Neural cell (in vitro differentiated cells): Measurements from ENCODE around the gene POLR3B. TPM values are rescaled to one million over a fixed set of nuclear protein-coding genes. Genes with fewer than 3 reads are reported as not detected.

Source experiments
- H2AFZ ChIP-seq: fragments of 200-600, 300-800 bp; sonication (generic), shearing (Covaris generic); 2 replicates; pipeline ENCODE4 v1.6.0; 2014; ENCODE audit warnings: low read depth, mild to moderate bottlenecking, antibody characterized with exemption, low read length, moderate library complexity
- H3F3A ChIP-seq: fragments of 200-600 bp; shearing (Covaris generic); 2 replicates; pipeline ENCODE4 v1.6.1; 2016; ENCODE audit warnings: mild to moderate bottlenecking, moderate library complexity, mixed read lengths, antibody characterized with exemption, low read length; ENCODE audit not compliant: insufficient read depth, poor library complexity, severe bottlenecking
- H3K27ac ChIP-seq: fragments of 200-600, 300-800 bp; sonication (generic), shearing (Covaris generic); 2 replicates; pipeline ENCODE4 v1.5.1; 2014; ENCODE audit warnings: mild to moderate bottlenecking, low read length, moderate library complexity
- H3K27me3 ChIP-seq: fragments of 300-800, 200-600 bp; sonication (generic), shearing (Covaris generic); 2 replicates; pipeline ENCODE4 v1.6.0; 2014; ENCODE audit warnings: mild to moderate bottlenecking, low read depth, low read length, moderate library complexity; ENCODE audit not compliant: insufficient read depth
- H3K36me3 ChIP-seq: fragments of 300-800, 200-600 bp; sonication (generic), shearing (Covaris generic); 2 replicates; pipeline ENCODE4 v1.5.1; 2014; ENCODE audit warnings: mild to moderate bottlenecking, antibody characterized with exemption, low read length, moderate library complexity; ENCODE audit not compliant: insufficient read depth
- H3K4me2 ChIP-seq: fragments of 300-800, 200-600 bp; sonication (generic), shearing (Covaris generic); 2 replicates; pipeline ENCODE4 v1.6.0; 2014; ENCODE audit warnings: mild to moderate bottlenecking, low read length
- H3K4me3 ChIP-seq: fragments of 300-800, 200-600 bp; sonication (generic), shearing (Covaris generic); 2 replicates; pipeline ENCODE4 v1.5.1; 2014; ENCODE audit warnings: mild to moderate bottlenecking, low read length, moderate library complexity
- H3K79me2 ChIP-seq: fragments of 200-600 bp; shearing (Covaris generic); replicated peaks from 2 replicates; pipeline ENCODE4 v1.6.0; 2014; ENCODE audit warnings: mild to moderate bottlenecking, low read length, moderate library complexity; ENCODE audit not compliant: insufficient read depth
- H3K9ac ChIP-seq: fragments of 300-800, 200-600 bp; sonication (generic), shearing (Covaris generic); 2 replicates; pipeline ENCODE4 v1.6.1; 2016; ENCODE audit warnings: mild to moderate bottlenecking, low read length, mixed read lengths
- H3K9me2 ChIP-seq: fragments of 200-600 bp; shearing (Covaris generic); 2 replicates; pipeline ENCODE4 v1.6.1; 2016; ENCODE audit warnings: mild to moderate bottlenecking, low read length, mixed read lengths; ENCODE audit not compliant: insufficient read depth
- H3K9me3 ChIP-seq: fragments of 200-600, 300-800 bp; sonication (generic), shearing (Covaris generic); 2 replicates; pipeline ENCODE4 v1.6.1; 2016; ENCODE audit warnings: mild to moderate bottlenecking, mixed run types, low read length, moderate library complexity, mixed read lengths
- H4K20me1 ChIP-seq: fragments of 200-600 bp; shearing (Covaris generic); 2 replicates; pipeline ENCODE4 v1.6.1; 2016; ENCODE audit warnings: mild to moderate bottlenecking, mixed run types; ENCODE audit not compliant: insufficient read depth
- CTCF ChIP-seq: fragments of 450-650 bp; IDR thresholded peaks from 2 replicates; pipeline ENCODE4 v1.5.1; 2014; ENCODE audit warnings: antibody characterized with exemption, mild to moderate bottlenecking, moderate library complexity; ENCODE audit not compliant: poor library complexity, severe bottlenecking
- EP300 ChIP-seq: fragments of 450-650 bp; conservative IDR thresholded peaks from 2 replicates; pipeline ENCODE4 v1.6.1; 2014; ENCODE audit warnings: antibody characterized with exemption, mild to moderate bottlenecking, moderate library complexity; ENCODE audit not compliant: poor library complexity, severe bottlenecking
- EZH2 ChIP-seq: fragments of 200-600, 300-800 bp; shearing (Covaris generic), sonication (generic); IDR thresholded peaks from 2 replicates; pipeline ENCODE4 v1.6.1; 2014; ENCODE audit warnings: antibody characterized with exemption, low read length, borderline replicate concordance, mild to moderate bottlenecking; ENCODE audit not compliant: insufficient read depth, poor library complexity, severe bottlenecking
- MXI1 ChIP-seq: fragments of 450-650 bp; conservative IDR thresholded peaks from 2 replicates; pipeline ENCODE4 v1.6.1; 2014; ENCODE audit warnings: antibody characterized with exemption, mild to moderate bottlenecking; ENCODE audit not compliant: poor library complexity, severe bottlenecking
- POLR2AphosphoS5 ChIP-seq: IDR thresholded peaks from 2 replicates; pipeline ENCODE4 v1.6.1; 2012
- RAD21 ChIP-seq: fragments of 450-650 bp; conservative IDR thresholded peaks from 2 replicates; pipeline ENCODE4 v1.6.1; 2014; ENCODE audit warnings: antibody characterized with exemption, mild to moderate bottlenecking, moderate library complexity
- REST ChIP-seq: IDR thresholded peaks from 2 replicates; pipeline ENCODE4 v1.6.1; 2012; ENCODE audit warnings: borderline replicate concordance
- SMC3 ChIP-seq: fragments of 450-650 bp; conservative IDR thresholded peaks from 2 replicates; pipeline ENCODE4 v1.6.1; 2014; ENCODE audit warnings: antibody characterized with exemption, mild to moderate bottlenecking, moderate library complexity; ENCODE audit not compliant: poor library complexity
- TAF1 ChIP-seq: IDR thresholded peaks from 2 replicates; pipeline ENCODE4 v1.6.1; 2012; ENCODE audit warnings: low read depth
- polyA plus RNA-seq: library from polyadenylated mRNA; depleted of rRNA; stranded (reverse); fragments of >200 nt; gene quantifications from 2 replicates; pipeline ENCODE4 v1.2.3, GENCODE V29; 2014

The POLR3B gene
- polyA plus RNA-seq, 1 donor from 2014 or later: 4.3 TPM

- peaks cover 4% of the 10 kb centered on the region for H3K36me3 ChIP-seq
- no peak overlapping the region for H3K4me2 ChIP-seq
- no peaks in the 10 kb centered on the region for H3K79me2 ChIP-seq
- no peaks in the 10 kb centered on the region for H3K9me2 ChIP-seq
- H2AFZ ChIP-seq: no peak overlapping the region
- TF ChIP-seq EP300 (no peak), RAD21 (no peak)
- H3K4me3 ChIP-seq: no peak overlapping the region
- peaks cover 8% of the 10 kb centered on the region for H3K9me3 ChIP-seq
- H3K27me3 ChIP-seq: no peaks in the 10 kb centered on the region
- H3K9ac ChIP-seq: no peak overlapping the region
- no peaks in the 10 kb centered on the region for H3F3A ChIP-seq
- H4K20me1 ChIP-seq: no peaks in the 10 kb centered on the region
- H3K27ac ChIP-seq: no peak overlapping the region
Measured at GRCh38 chr12:106415134-106415533, 57.6 kb downstream of the POLR3B start.

- Histone ChIP-seq H3K36me3 (peaks cover 4% of the 10 kb centered on the region), H2AFZ (no peak overlapping the region), H3K27me3 (no peaks in the 10 kb centered on the region), H3K79me2 (no peaks in the 10 kb centered on the region), H3K4me3 (no peak overlapping the region), H3K4me2 (no peak overlapping the region), H3K9me3 (peaks cover 8% of the 10 kb centered on the region), H3K9ac (no peak overlapping the region), H3K27ac (no peak overlapping the region), H4K20me1 (no peaks in the 10 kb centered on the region), H3K9me2 (no peaks in the 10 kb centered on the region), H3F3A (no peaks in the 10 kb centered on the region)
- TF ChIP-seq EP300: no peak
- TF ChIP-seq SMC3: no peak
- no peak for TF ChIP-seq TAF1
- no peak for TF ChIP-seq MXI1
- no peak for TF ChIP-seq CTCF
- TF ChIP-seq EZH2: no peak
- no peak for TF ChIP-seq RAD21
- TF ChIP-seq REST: no peak
- TF ChIP-seq POLR2AphosphoS5: no peak
Measured at GRCh38 chr12:106416273-106416672, 58.7 kb downstream of the POLR3B start.
